KBM-7 (cell line): ENCODE data around the gene NMT1.

ENCODE experiments used
- DNase-seq: peaks from one replicate; pipeline ENCODE4 v3.0.0-alpha.2; 2015
- in situ Hi-C: fragments of 300-500 bp; cut with MboI; formaldehyde crosslinking; loops from 2 replicates; pipeline ENCODE4 v1.14.3; 2020; ENCODE audit warnings: low sequenced_read_pairs, low pct_unique_long_range_greater_than_20kb, mixed read lengths

NMT1 gene

DNA sequence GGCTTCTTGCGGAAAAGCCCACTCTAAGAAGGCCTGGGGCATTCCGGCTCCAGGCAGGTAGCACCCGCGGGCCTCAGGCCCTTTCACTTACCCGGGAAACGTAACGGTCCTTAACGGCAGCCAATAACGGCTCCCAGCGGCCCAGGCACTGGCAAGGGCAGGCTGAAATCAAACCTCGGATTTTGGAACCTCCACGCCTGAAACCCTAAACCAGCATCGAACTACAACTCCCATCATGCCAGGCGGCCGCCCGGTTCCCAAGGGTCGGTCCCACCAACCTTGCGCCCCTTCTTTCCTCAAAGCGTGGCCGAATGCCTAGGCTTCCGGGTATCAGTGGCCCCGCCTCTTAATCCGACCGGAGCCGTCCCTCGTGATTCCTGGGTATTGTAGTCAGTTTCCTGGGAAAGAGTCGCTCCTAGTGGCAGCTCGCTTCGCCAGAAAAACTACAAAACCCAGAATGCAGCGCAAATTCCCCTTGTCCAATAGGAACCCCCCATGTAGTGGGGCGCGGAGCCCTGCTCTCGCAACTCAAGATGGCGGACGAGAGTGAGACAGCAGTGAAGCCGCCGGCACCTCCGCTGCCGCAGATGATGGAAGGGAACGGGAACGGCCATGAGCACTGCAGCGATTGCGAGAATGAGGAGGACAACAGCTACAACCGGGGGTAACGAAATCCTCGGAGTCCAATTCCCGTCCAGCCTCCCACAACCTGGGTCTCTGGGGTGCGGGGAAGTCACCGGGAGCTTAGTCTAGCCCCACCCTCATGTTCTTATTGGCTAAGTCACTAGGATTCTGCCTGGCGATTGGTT is at the start of gene NMT1:
TSS of gene NMT1 (plus strand) at position 521 of the 809 bp plus-strand sequence. CDS start at position 534, 13 bp downstream.
- DNase-seq: peak; percentile 100
- in situ Hi-C loops: no loop called here

GRCh38 chr17:45011767-45012166 is 49.4 kb upstream of the NMT1 start:
- DNase-seq: no peak
- in situ Hi-C loops: loop anchor here (25.0 kb wide), 1 partner anchor 99 kb away; the partner anchor contains the start of gene GFAP

DNA sequence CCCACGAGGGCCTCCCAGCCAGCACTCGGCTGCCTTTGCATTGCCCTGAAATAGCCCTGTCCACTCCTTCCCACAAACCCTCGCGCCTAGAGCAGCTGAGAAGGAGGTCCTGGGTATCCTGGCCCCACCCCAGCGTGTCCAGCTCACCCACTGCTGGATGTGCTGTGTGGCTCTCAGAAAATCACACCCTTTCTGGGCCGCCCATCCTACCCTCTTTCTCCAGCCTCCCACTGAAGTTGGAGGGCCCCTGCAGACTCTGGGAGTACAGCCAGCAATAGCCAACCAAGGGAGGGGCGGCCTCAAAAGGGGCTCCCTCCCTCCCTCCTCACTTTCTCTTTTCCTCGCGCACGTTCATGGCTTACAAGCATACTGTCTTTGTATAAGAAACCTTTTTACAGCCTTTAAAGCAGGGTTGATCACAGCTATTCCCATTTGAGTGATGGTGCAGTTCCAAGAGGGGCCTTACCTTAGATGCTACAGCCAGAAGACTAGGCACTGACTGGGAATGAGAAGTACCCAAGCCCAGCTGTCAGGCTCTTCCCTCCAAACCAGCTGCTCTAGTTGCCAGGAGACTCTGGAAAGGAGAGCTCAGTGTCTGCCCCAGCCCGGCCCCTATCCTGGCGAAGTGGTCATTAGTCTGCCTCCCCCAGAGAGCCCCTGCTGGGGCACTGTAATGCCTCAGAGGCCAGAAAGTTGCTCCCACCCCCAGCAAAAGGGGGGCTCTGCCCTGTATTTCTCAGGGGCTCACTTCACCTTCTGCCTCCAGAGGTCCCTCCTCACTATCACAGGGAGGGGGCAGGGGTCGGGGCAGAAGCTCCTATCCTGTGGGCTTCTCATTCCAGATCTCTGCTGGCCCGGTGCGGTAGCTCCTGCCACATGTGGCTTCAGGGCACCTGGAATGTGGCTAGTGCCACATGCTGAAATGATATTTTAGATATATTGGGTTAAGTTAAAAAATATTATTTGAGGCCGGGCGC is 47.8 kb upstream of the NMT1 start:
- DNase-seq: no peak
- in situ Hi-C loops: loop anchor here (25.0 kb wide), 1 partner anchor 101 kb away; the partner anchor contains the start of gene GFAP

DNA sequence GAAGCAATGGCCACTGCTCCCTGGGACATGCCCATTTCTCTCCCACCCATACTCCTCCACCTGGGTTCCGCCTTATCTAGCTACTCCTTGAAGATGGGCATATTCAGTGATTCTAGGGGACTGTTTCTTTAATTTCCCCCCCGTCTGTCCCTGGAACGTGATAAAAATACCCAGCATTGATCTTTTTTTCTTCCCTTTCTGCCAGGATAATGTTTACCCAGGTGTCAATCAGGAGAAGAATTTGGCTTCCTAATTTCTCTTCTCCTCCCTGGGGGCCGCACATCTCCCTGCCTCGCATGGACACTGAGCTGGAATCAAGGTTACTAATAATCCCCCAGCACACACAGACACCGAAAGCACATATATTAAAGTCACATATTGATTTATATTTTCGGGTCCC is 44.9 kb upstream of the NMT1 start:
- in situ Hi-C loops: loop anchor here (25.0 kb wide), 1 partner anchor 104 kb away; the partner anchor contains the start of gene GFAP
- no peak for DNase-seq

- in situ Hi-C loops: loop anchor here (25.0 kb wide), 1 partner anchor 105 kb away; the partner anchor contains the start of gene GFAP
- DNase-seq: peak; percentile 48
Measured at GRCh38 chr17:45016823-45017222, 44.3 kb upstream of the NMT1 start.

DNA sequence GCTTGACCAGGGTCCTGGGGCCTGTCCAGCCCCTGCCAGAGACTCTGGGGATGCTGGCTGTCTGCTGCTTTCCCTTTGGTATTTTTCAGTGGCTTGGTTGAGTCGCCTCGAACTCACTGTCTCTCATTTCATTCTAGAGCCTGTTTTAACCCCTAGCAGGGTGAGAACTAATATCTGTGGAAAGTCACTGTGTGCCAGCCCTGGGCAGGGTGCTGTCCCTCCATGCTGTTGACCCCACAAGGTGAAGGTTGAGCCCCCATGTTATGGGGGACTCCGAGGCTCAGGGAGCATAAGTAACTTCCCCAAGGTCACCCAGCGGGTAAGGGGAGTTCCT is 42.6 kb upstream of the NMT1 start:
- in situ Hi-C loops: loop anchor here (25.0 kb wide), 1 partner anchor 106 kb away; the partner anchor contains the start of gene GFAP
- DNase-seq: no peak

- in situ Hi-C loops: loop anchor here (25.0 kb wide), 1 partner anchor 107 kb away; the partner anchor contains the start of gene GFAP
- peak; percentile 43 for DNase-seq
Measured at GRCh38 chr17:45018848-45019711, 42.0 kb upstream of the NMT1 start.

DNA sequence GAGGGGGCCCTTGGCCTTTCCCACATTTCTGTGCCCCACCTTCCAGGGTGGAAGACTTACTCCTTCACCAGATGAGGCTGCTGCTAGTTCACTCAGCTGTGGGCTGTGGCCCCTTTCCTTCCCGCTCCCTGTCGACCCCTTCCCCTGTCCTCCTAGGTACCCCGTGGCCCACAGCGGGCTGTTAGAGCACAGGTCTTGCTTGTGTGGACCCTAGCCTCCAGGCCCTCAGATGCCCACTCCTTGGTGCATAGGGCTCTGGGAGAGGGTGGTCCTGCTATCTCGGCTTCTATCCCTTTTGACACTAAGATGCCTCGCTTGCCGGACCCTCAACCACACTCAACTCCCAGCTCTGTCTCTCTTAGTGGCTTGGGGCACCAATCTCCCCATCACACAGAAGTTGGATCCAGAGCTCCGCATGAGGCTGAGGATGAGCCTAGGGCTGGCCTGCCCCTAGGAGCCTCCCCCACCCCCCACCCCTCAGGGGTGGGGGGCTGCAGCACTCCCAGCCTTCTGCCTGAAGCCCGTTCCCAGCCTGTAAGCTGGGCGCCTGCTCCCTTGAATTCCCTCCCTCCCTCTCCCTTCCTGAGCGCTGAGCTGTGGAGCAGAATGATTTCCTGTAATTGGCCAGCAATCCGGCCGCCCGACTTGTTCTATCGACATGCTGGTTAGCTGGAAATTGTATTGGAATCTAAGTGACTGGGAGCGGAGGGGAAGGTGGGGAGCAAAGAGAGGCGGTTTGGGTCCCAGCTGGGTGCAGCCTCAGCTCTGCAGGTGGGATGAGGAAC is 40.6 kb upstream of the NMT1 start:
- DNase-seq: no peak
- in situ Hi-C loops: loop anchor here (25.0 kb wide), 1 partner anchor 108 kb away; the partner anchor contains the start of gene GFAP

DNA sequence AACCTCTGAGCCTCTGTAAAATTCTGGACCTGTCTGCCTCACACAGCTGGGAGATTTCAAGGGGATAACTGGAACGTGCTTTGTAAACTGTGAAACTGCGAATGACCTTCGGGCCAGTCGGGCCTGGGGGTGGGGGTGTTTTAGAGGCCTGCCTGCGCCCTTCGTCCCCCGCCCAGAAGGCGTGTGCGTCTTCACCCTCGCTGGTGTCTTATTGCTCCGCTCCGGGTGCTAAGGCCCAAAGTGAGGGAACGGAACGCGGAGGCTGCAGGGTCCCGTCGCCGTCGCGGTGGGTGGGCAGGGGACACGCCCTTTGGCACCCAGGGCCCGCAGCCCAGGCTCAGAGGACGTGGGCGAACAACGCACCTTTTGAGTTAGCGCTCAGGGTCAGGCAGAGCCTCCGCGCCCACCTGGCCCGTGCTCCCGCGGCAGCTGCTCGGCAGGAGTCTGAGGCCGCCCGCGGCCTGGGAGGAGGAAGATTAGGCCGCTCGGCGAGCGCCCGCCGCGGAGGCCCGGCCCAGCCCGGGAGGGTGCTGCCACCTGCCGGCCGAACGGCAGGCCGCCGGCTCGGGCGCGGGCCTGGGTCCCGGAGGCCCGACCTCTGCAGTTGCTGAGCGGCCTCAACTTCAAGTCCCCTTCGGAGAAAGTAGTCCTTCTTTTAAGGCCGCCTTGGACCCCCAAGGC is 39.4 kb upstream of the NMT1 start:
- in situ Hi-C loops: loop anchor here (25.0 kb wide), 1 partner anchor 109 kb away; the partner anchor contains the start of gene GFAP
- DNase-seq: peak; percentile 55

DNA sequence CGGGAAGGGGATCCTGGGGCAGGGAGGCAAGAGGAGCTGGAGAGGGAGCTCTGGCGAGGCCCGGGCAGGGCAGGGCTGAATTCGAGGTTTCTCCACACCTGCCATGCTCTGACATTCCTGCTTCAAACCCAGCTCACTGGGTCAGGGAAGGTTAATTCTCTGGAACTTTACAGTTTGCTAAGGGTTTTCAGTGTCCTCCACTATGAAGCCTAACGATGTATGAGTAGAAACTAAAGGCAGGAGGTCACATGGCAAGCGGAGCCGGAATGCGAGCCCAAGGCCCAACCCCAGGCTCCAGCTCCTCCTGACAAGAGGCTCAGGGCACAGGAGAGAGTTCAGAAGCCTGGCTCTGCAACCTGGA is 38.8 kb upstream of the NMT1 start:
- in situ Hi-C loops: loop anchor here (25.0 kb wide), 1 partner anchor 110 kb away; the partner anchor contains the start of gene GFAP
- DNase-seq: no peak

DNA sequence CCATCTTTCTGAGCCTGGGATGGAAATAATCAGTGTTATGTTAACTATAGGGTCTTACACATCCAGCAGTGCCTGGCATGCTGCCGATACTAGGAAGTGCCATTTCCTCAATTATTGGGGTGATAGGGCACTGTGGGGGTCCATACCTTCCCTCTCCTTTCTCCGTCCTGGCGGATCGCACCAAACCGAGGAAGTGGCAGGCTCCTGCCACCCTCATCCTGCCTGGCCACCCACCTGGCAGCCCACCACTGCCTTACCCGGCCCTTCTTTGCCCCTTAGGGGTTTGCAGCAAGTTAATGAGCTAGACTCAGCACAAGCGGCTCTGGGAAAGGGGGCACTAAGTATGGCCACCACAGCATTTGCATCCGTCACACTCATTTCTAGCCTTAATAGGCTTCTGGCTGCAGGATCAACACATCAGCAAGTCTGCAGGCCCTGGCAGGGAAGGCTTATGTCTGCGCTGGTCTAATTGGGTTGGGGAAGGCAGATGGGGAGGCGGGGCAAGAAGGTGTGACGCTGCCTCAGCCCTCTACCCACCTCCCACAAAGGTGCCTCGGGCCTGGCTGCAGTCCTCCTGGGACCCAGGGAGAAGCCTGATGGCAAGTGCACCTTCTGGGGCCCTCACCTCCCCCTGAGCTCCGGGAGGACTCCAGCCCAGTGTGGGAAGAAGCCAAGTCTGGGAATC is 38.3 kb upstream of the NMT1 start:
- in situ Hi-C loops: loop anchor here (25.0 kb wide), 1 partner anchor 110 kb away; the partner anchor contains the start of gene GFAP
- no peak for DNase-seq

DNA sequence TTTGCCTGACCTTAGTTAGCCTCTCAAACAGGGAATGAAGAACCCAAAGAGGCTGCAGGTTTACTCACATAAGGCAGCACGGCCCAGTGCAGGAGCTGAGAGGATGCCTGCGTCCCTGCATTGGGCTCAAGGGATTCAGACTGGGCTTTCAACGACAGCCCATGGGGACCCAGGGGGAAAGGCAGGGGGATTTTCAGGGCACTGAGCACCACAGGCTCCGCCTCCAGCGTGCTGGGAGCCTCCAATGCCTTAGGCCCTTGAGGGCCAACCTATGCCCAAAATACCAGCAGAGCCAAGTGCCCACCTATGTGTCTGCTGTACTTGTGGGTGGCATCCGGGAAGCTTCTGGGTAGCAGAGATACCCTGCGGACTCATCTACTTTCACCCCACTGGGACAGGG is 32.0 kb upstream of the NMT1 start:
- in situ Hi-C loops: no loop called here

DNA sequence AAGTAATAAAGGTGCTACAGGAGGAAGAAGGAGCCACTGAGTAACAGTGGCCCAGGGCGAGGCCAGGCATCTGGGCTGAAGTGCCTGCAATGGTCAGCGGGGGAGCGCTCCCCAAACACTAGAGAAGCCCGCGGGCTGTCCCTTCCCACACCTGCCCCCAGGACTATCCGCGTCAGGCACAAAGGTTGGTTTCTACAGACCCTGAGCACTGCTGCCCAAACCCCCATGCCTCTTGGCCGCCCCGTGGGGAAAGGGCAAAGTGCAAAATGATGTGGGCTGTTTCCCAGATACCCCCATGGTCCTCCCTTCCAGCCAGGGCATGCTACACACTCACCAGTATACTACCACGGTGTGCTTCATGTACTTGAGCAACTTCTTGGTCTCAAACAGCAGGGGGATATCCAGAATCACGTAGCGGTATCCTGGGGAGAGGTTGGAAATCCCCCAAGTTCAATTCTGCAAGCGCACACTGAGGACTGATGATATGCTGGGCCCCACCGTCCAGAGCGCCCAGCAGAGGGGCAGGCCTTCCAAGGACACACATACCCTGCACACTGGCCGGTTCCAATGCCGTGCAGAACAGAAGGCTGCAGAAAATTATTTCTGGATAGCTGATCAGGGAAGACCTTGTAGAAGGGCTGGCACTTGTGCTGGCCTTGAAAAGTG is 31.2 kb upstream of the NMT1 start:
- no peak for DNase-seq
- in situ Hi-C loops: no loop called here

More for the DNA sequence above, 32.0 kb upstream of the NMT1 start:
- DNase-seq: no peak

DNA sequence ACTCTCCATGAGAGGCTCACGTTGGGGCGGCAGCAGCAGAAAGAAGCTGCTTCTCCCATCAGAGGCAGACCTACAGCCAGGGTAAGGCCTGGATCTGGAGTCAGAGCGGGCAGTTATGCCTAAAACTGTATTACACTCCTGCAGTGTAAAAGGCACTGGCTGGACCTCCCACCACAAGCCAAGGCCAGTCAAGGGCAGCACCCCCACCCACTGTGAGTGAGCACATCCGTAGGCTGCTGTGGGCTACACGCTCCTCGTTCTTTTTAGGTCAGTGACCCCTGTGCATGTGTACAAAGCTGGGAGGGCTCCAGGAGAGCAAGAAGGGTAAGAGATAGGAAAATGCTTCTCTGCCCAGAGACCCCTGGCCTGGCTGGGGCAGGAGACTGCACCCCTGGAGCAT is 30.4 kb upstream of the NMT1 start:
- DNase-seq: no peak
- in situ Hi-C loops: no loop called here

GRCh38 chr17:45031231-45032173 is 29.6 kb upstream of the NMT1 start:
- peak; percentile 45 for DNase-seq
- in situ Hi-C loops: no loop called here
